CD4-positive, CD25-positive, alpha-beta regulatory T cell (primary cell): ENCODE measurements around the gene ATP8B2. TPM values are rescaled to one million over a fixed set of nuclear protein-coding genes. Genes with fewer than 3 reads are reported as not detected.
"Not testable (repeated sequence)": the region's sequence is repeated elsewhere in the genome, so short reads cannot be mapped to it uniquely, and the experiment has no call there.

Experiments
- ATAC-seq, 2 donors: fragments of 150-1000 bp; cut with Tn5 transposase; one replicate each; pipeline ENCODE4 v1.10.0; 2021; ENCODE audit warnings: low read depth in 2 of 2, moderate number of reproducible peaks in 2 of 2, moderate library complexity in 1 of 2
- DNase-seq, 3 donors: peaks; one replicate each; pipeline versions ENCODE4 v3.0.0 to v3.0.0-alpha.2; 2012 to 2022; ENCODE audit warnings: mixed read lengths in 1 of 3
- H3K27ac ChIP-seq: one replicate; pipeline ENCODE4 v1.7.0; 2013; ENCODE audit warnings: mild to moderate bottlenecking, low read length; ENCODE audit not compliant: insufficient read depth, poor library complexity, severe bottlenecking
- H3K27me3 ChIP-seq: one replicate; pipeline ENCODE4 v1.7.0; 2013; ENCODE audit warnings: low read length; ENCODE audit not compliant: control insufficient read depth, insufficient read depth
- H3K36me3 ChIP-seq: one replicate; pipeline ENCODE4 v1.7.0; 2013; ENCODE audit warnings: mild to moderate bottlenecking, low read length, moderate library complexity; ENCODE audit not compliant: control insufficient read depth, insufficient read depth
- H3K4me1 ChIP-seq: 2 replicates; pipeline ENCODE4 v1.7.0; 2013; ENCODE audit warnings: mild to moderate bottlenecking, low read length; ENCODE audit not compliant: insufficient read depth, control insufficient read depth, poor library complexity, severe bottlenecking
- H3K4me3 ChIP-seq: one replicate; pipeline ENCODE4 v1.7.0; 2013; ENCODE audit warnings: low read depth, mild to moderate bottlenecking, low read length, moderate library complexity
- H3K9me3 ChIP-seq, 2 experiments: 1 replicate in 1 of 2; 2 replicates in 1 of 2; pipeline ENCODE4 v1.7.0; 2013; ENCODE audit warnings: low read length in 2 of 2, mild to moderate bottlenecking in 1 of 2, moderate library complexity in 1 of 2; ENCODE audit not compliant: control insufficient read depth in 2 of 2
- H3K27ac Mint-ChIP-seq, 3 donors: one replicate each; pipeline ENCODE4 v1.8.0; 2020 to 2022; ENCODE audit warnings: mild to moderate bottlenecking in 3 of 3, mixed read lengths in 3 of 3, moderate library complexity in 2 of 3
- H3K27me3 Mint-ChIP-seq: one replicate; pipeline ENCODE4 v1.8.0; 2022; ENCODE audit warnings: mild to moderate bottlenecking, mixed read lengths
- H3K36me3 Mint-ChIP-seq: one replicate; pipeline ENCODE4 v1.8.0; 2020; ENCODE audit warnings: mixed read lengths
- H3K4me1 Mint-ChIP-seq, 4 donors: one replicate each; pipeline ENCODE4 v1.8.0; 2020 to 2022; ENCODE audit warnings: mixed read lengths in 4 of 4, mild to moderate bottlenecking in 1 of 4
- H3K4me3 Mint-ChIP-seq, 4 donors: one replicate each; pipeline ENCODE4 v1.8.0; 2020 to 2022; ENCODE audit warnings: mild to moderate bottlenecking in 4 of 4, mixed read lengths in 4 of 4, moderate library complexity in 3 of 4
- H3K9me3 Mint-ChIP-seq, 7 donors: one replicate each; pipeline ENCODE4 v1.8.0; 2020 to 2022; ENCODE audit warnings: mixed read lengths in 7 of 7, mild to moderate bottlenecking in 3 of 7, moderate library complexity in 2 of 7
- polyA plus RNA-seq, 4 donors: library from polyadenylated mRNA; unstranded; fragments of 300-500 nt; fragmentation: Illumina TruSeq; gene quantifications; one replicate each; pipeline ENCODE4 v1.2.3, GENCODE V29; 2021
- total RNA-seq: library from RNA; stranded (reverse); gene quantifications from one replicate; pipeline ENCODE4 v1.2.3, GENCODE V29; 2022

Gene ATP8B2
- total and polyA plus RNA-seq, 5 donors from 2014 or later: 76.0 to 267 (median 118) TPM

- ATAC-seq, H3K27me3 ChIP-seq, H3K27me3 Mint-ChIP-seq, H3K36me3 ChIP-seq, H3K4me1 Mint-ChIP-seq, H3K27ac Mint-ChIP-seq, H3K36me3 Mint-ChIP-seq, H3K4me3 Mint-ChIP-seq, H3K27ac ChIP-seq, DNase-seq, H3K4me3 ChIP-seq, H3K4me1 ChIP-seq: not testable (repeated sequence)
- H3K9me3 ChIP-seq: peaks cover 7 to 17% of the 10 kb centered on the region in 2 experiments
- H3K9me3 Mint-ChIP-seq: peaks cover 0 to 13% (median 2%) of the 10 kb centered on the region in 7 donors
Measured at GRCh38 chr1:154314226-154314625, 11.1 kb upstream of the ATP8B2 start.

GRCh38 chr1:154316704-154317103, 8.6 kb upstream of the ATP8B2 start:
- no peaks in the 10 kb centered on the region for H3K4me1 Mint-ChIP-seq
- no peak overlapping the region for H3K4me3 Mint-ChIP-seq
- ATAC-seq: no peak

GRCh38 chr1:154318386-154318785, 6.9 kb upstream of the ATP8B2 start:
- Histone ChIP-seq H3K27ac (no peak overlapping the region), H3K36me3 (no peaks in the 10 kb centered on the region), H3K4me3 (no peak overlapping the region), H3K9me3 (peaks cover 7 to 17% of the 10 kb centered on the region in 2 experiments), H3K4me1 (no peaks in the 10 kb centered on the region), H3K27me3 (no peaks in the 10 kb centered on the region)
- no peak overlapping the region for H3K27ac Mint-ChIP-seq
- no peak overlapping the region for H3K4me3 Mint-ChIP-seq
- H3K27me3 Mint-ChIP-seq: peaks cover 8% of the 10 kb centered on the region
- peaks cover 0 to 13% (median 2%) of the 10 kb centered on the region in 7 donors for H3K9me3 Mint-ChIP-seq
- ATAC-seq (no peak), DNase-seq (no peak)
- H3K4me1 Mint-ChIP-seq: no peaks in the 10 kb centered on the region
- peaks cover 4% of the 10 kb centered on the region for H3K36me3 Mint-ChIP-seq

More at GRCh38 chr1:154316704-154317103, 8.6 kb upstream of the ATP8B2 start:
- no peak for DNase-seq
- H3K4me3 ChIP-seq: no peak overlapping the region
- Mint-ChIP-seq H3K9me3 (peaks cover 0 to 13% (median 2%) of the 10 kb centered on the region in 7 donors), H3K27ac (no peak overlapping the region), H3K36me3 (peaks cover 4% of the 10 kb centered on the region), H3K27me3 (peaks cover 8% of the 10 kb centered on the region)
- H3K27ac ChIP-seq: no peak overlapping the region
- no peaks in the 10 kb centered on the region for H3K4me1 ChIP-seq
- H3K9me3 ChIP-seq: peaks cover 7 to 17% of the 10 kb centered on the region in 2 experiments
- H3K27me3 ChIP-seq: no peaks in the 10 kb centered on the region
- H3K36me3 ChIP-seq: no peaks in the 10 kb centered on the region

GRCh38 chr1:154320882-154321608, 4.3 kb upstream of the ATP8B2 start, which contains the start of gene AQP10:
TSS of gene AQP10 (plus strand) at chr1:154321093. CDS start at chr1:154321156, 63 bp downstream.
- peaks cover 0 to 8% (median 0%) of the 10 kb centered on the region in 4 donors for H3K4me1 Mint-ChIP-seq
- no peak within 1 kb of the TSS for H3K27ac Mint-ChIP-seq
- no peak within 1 kb of the TSS for H3K4me3 ChIP-seq
- peaks cover 0 to 13% (median 2%) of the 10 kb centered on the region in 7 donors for H3K9me3 Mint-ChIP-seq
- ATAC-seq (no peak), DNase-seq (no peak)
- H3K27ac ChIP-seq: no peak within 1 kb of the TSS
- H3K9me3 ChIP-seq: peaks cover 7 to 16% of the 10 kb centered on the region in 2 experiments
- peaks cover 9% of the 10 kb centered on the region for H3K4me1 ChIP-seq
- peaks cover 8% of the 10 kb centered on the region for H3K27me3 Mint-ChIP-seq
- H3K36me3 Mint-ChIP-seq: peaks cover 4% of the 10 kb centered on the region
- no peaks in the 10 kb centered on the region for H3K36me3 ChIP-seq
- no peaks in the 10 kb centered on the region for H3K27me3 ChIP-seq
- H3K4me3 Mint-ChIP-seq: peak within 1 kb of the TSS in 2 of 4 donors; percentile 23 to 38

GRCh38 chr1:154321609-154321934, 3.8 kb upstream of the ATP8B2 start:
- H3K27ac Mint-ChIP-seq: not testable (repeated sequence)
- peak overlapping the region in 1 of 4 donors; percentile 4 for H3K4me3 Mint-ChIP-seq

GRCh38 chr1:154323493-154323892, 1.8 kb upstream of the ATP8B2 start:
- Histone ChIP-seq H3K27ac (no peak overlapping the region), H3K27me3 (no peaks in the 10 kb centered on the region), H3K36me3 (no peaks in the 10 kb centered on the region), H3K9me3 (no peaks in the 10 kb centered on the region), H3K4me3 (no peak overlapping the region), H3K4me1 (peaks cover 32% of the 10 kb centered on the region)
- no peaks in the 10 kb centered on the region for H3K9me3 Mint-ChIP-seq
- peaks cover 4% of the 10 kb centered on the region for H3K36me3 Mint-ChIP-seq
- ATAC-seq: no peak
- H3K4me3 Mint-ChIP-seq: peak overlapping the region in 3 of 4 donors; percentile 41 to 98 (median 98)
- H3K27ac Mint-ChIP-seq: no peak overlapping the region
- DNase-seq: no peak
- H3K27me3 Mint-ChIP-seq: peaks cover 8% of the 10 kb centered on the region
- H3K4me1 Mint-ChIP-seq: peaks cover 0 to 29% (median 11%) of the 10 kb centered on the region in 4 donors

More at GRCh38 chr1:154321609-154321934, 3.8 kb upstream of the ATP8B2 start:
- not testable (repeated sequence) for DNase-seq, H3K4me3 ChIP-seq, ATAC-seq, H3K36me3 Mint-ChIP-seq, H3K27me3 Mint-ChIP-seq, H3K36me3 ChIP-seq, H3K27ac ChIP-seq, H3K27me3 ChIP-seq
- Mint-ChIP-seq H3K4me1 (peaks cover 0 to 12% (median 1%) of the 10 kb centered on the region in 4 donors), H3K9me3 (peaks cover 0 to 13% (median 0%) of the 10 kb centered on the region in 7 donors)
- peaks cover 15% of the 10 kb centered on the region for H3K4me1 ChIP-seq
- H3K9me3 ChIP-seq: peaks cover 5 to 11% of the 10 kb centered on the region in 2 experiments

- DNase-seq (no peak), ATAC-seq (no peak)
- H3K27ac ChIP-seq: peak overlapping the region; percentile 91
- no peaks in the 10 kb centered on the region for H3K27me3 ChIP-seq
- peaks cover 0 to 32% (median 11%) of the 10 kb centered on the region in 4 donors for H3K4me1 Mint-ChIP-seq
- H3K9me3 ChIP-seq: no peaks in the 10 kb centered on the region
- peaks cover 4% of the 10 kb centered on the region for H3K36me3 Mint-ChIP-seq
- peak overlapping the region in 1 of 3 donors; percentile 78 for H3K27ac Mint-ChIP-seq
- peaks cover 6% of the 10 kb centered on the region for H3K27me3 Mint-ChIP-seq
- no peaks in the 10 kb centered on the region for H3K9me3 Mint-ChIP-seq
- H3K4me3 ChIP-seq: peak overlapping the region; percentile 48
- H3K4me1 ChIP-seq: peaks cover 38% of the 10 kb centered on the region
- H3K36me3 ChIP-seq: no peaks in the 10 kb centered on the region
- peak overlapping the region; percentile 93 to 98 (median 96) for H3K4me3 Mint-ChIP-seq
Measured at GRCh38 chr1:154324241-154324640, 1.1 kb upstream of the ATP8B2 start.
